NB4 (cell line): Measurements from ENCODE around the gene SAXO1.

Experiments
- CTCF ChIP-seq: IDR thresholded peaks from one replicate; pipeline ENCODE4 v1.5.1; 2012; ENCODE audit warnings: low read depth, low read length
- POLR2A ChIP-seq: IDR thresholded peaks from 2 replicates; pipeline ENCODE4 v1.6.1; 2011; ENCODE audit warnings: mild to moderate bottlenecking; ENCODE audit not compliant: insufficient read length; ENCODE audit errors: extremely low read depth

GRCh38 chr9:18890372-18890771, 142.6 kb downstream of the SAXO1 start:
- no peak for TF ChIP-seq CTCF
- no peak for TF ChIP-seq POLR2A
